Stimulated activated CD4-positive, alpha-beta T cell treated with anti-CD3 and anti-CD28 coated beads, Interleukin-4, amount 100 ng/mL, for 24 hours (primary cell): ENCODE data around the gene SGCA.

Experiments
- DNase-seq: peaks from one replicate; pipeline ENCODE4 v3.0.0-alpha.2; 2020

The SGCA gene

DNA sequence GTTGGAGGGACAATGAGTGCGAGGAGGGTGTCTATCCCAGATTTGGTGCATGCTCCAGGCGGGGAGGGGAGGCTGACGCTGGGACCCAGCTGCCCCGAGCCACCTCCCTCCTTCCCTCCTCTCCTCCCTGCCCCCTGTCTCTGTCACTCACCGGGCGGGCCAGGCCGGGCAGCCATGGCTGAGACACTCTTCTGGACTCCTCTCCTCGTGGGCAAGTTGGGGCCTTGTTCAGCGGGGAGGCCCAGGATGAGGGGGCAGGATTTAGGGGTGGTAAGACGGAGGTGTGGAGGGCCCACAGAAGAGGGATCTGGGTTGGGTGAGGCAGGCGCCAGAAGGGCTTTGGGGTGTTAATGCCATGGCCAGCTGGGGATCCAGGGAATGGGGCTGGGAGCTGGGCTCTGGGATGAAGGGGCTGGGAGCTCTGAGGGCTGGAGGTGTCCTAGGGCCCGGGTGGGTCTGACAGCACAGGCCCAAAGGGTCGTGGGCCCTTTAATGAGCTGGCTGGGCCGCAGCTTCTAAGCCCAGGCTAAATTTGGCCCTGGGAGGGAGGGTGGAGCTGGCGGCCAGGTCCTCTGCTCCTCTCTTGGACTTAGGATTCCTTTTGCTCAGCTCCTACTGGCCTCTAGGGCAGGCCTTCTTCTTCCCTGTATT is at the start of gene SGCA:
TSS of gene SGCA (plus strand) at position 139 of the 651 bp plus-strand sequence. CDS start at position 175, 36 bp downstream.
- DNase-seq = no peak

DNA sequence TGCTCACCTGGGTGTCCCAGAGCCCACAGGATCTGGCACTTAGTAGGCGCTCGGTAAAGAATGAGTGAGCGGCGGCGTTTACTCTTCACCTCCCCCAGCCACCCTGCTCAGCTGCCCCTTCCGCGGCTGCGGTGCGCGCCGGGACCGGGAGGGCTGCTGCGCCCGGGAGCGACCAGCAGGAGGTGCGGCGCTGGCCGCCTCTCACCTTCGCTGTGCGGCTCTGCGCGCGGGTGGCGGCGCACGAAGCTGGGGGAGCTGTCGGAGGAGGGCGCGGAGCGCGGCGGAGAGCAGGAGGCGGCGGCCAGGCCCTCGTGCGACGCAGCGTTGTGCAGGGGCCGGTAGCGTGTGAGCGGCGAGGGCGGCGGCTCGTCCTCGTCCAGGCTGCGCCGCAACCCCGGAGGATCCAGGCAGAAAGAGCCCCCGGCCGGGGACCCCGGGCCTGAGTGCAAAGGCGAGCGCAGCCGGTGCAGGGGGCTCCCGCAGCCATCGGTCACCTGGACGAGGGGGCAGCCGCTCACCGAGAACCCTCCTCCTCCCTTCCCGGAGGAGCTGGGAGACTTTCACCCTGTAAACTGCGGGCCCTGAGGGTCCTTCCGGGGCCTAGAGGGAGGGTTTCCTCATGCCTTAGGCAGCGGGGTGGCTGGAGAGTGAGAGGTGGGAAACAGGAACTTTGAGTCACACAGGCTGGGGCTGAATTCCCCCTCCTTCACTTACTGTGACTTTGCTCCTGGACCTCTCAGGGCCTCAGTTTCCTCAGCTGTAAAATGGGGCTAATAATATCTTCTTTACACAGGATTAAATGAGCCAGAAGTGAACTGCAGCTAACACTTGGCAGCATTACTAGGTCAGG is 48.4 kb upstream of the SGCA start:
- peak; percentile 60 for DNase-seq

DNA sequence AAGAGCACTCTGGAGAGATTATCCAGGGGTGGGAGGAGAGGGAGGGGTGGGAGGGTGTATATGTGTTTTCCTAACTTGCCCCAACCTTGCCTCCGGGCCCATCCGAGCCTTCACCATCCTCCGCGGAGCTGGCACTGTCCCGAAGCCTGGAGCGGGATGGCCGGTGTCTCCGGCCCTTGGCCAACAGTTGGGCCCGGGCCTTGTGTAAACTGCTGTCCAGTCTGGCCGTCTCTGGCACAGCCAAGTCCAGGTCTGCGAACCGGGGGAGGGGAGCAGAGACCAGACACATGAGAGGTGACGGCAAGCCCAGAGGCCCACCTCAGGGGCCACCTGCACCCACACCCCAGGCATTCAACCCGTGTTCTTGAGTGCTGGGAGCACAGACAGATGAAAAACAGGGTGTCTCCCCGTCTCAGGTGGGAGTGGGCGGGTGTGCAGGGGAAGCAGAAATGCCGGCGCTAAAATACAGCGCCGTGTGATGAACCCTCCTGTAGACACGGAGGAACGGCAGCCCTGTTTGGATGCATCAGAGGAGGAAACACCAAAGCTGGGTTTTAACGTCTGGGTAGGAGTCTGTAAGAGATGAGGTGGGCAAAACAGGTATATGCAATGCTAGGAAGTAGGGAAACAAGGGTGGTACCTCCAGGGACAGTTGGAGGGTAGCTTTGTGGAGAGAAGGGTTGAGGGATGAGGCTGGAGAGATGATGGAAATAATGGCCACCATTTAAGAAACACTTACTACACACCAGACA is 47.6 kb upstream of the SGCA start:
- no peak for DNase-seq

DNA sequence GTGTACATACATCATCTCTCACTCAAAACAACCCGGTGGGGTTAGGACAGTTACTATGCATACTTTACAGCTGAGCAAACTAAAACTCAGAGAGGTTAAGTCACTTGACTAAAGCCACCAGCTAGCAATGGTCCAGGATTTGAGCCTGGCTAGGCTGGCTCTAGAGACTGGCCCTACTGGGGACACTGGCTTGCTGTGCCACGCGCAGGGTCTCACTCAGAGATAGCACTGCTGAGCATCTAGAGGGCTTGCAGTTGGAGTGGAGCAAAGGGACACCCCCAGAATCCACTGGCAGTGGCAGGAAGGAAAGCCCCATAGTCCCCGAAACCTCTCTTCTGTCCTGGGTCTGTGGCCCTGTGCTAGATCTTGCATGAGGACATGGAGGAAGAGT is 47.0 kb upstream of the SGCA start:
- no peak for DNase-seq

DNA sequence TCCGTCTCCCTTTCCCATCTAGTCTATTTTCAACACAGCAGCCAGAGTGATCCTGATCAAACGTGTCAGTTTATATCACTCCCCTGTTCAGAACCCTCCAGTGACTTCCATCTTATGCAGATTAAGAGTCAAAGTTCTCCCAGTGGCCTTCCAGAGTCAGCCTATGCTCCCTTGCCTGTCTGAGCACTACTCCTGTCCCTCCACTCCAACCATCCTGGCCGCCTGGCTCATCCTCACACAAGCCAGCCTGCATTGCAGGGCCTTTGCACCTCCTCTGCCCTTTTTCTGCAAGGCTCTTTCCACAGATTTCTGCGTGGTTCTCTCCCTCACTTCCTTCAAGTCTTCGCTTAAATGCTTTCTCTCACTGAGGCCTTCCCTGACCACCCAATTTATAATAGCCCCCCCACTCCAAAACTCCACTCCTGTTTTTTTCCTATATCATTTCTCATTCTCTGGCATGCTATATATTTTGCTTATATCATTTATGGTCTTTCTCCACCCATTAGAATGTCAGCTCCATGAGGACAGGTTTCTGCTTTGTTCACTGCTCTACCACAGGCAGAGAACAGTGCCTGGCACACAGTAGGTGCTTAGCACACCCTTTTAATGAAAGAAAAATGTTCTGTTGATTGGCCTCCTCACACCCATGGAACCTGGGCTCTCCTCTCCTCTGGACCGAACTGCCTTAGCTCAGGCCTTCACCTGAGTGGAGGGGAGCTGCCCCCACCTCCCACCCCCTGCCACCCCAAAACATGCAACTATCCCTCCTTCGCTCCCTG is 45.1 kb upstream of the SGCA start:
- no peak for DNase-seq

DNA sequence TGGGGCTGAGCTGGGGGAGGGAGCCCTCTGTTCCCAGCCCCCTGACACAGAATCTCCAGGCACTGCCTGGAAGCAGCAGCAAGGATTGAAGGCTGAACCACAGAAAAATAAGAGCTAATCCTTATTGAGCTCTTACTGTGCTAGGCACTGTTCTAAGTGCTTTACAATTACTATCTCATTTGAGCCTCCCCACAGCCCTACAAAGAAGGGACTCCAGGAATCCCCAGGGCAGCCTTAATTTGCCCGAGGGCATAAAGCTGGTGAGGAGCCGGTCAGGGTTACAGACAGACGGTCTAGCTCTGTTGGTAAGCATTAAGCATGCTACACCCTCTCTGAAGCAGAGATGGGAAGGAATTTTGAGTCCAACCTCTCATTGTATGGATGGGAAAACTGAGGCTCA is 42.9 kb upstream of the SGCA start:
- DNase-seq = no peak

DNA sequence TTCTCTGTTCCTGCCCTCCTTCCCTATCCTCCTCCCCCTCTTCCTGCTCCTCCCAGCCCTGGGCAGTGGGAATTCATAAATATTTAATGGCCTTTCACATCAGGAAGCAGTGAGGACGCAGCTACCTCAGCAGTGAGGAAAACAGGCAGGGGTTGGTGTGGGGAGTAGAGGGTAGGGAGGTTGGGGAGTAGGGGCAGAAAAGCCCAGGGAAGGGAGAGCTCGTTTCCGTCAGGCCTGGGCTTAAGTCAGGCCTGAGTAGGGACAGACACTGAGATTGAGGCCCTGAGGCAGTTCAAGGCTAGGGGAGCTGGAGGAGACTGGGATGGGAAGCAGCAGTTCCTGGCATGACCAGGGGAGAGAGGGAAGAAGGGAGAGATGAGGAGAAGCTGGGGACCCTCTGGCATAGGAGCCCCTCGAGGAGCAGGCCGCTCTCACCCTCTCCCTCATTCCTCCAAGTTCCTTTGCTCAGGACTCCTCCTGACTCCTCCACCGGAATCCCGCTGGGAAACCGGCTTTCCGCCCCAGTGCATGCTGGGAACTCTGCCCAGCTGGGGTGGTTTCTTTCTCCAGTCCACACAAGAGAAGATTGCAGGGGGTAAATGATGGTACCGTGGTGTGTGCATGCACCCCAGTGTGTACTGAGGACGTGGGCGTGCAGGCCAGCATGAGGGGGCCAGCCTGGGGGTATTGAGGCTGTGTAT is 42.0 kb upstream of the SGCA start:
- DNase-seq = no peak

DNA sequence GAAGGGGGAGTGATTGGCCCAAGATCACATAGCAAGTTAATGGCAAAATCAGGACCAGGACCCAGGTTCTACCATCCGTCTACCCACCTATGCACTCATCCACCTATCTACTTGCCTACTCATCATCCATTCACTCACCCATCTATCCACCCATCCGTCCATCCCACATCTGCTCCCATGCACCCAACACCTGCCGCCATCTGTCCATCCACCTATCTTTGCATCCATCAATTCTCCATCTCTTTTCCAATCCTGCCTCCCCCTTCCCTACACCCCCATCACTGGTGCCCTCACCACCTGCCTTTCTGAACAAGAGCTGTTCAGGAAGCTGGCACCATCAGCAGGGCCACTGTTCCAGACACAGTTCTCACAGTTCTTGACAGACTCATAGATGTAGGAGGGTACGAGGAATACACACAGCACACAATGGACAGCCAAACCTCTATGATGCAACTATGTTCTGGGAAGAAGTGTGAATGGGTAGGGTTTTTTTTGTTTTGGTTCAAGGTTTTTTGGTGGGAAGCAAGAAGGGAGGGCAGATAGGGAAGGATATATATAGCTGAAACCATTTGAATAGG is 40.3 kb upstream of the SGCA start:
- no peak for DNase-seq

DNA sequence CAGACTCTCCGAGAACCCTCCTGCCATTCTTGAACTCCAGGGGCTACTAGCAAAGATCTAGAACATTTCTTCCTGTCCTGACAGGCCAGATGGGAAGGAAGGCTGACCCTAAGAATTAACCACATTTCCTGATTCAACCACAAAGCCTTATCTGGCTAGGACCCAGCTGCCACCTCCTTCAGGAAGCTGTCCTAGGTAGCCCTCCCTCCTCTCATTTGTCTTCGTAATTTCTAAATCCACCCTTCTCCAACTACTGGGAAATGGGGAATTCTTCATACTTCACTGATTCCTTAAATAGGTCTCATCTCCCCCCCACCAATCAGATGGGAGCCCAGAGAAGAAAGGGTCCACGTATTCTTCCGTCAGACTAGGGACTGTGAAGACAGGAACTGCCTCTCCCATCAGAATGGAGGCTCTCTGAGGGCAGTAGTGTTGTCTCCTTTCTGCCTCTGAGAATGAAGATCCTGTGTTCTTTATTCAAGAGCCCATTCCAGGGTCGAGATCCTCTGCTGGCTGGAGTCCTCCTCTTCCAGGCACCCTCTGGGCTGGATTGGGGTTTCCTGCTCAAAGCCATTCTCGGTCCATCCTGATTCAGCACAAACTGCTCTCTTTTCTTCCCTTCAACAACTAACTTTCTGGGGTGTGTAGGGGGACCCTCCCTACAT is 38.0 kb upstream of the SGCA start:
- no peak for DNase-seq

DNA sequence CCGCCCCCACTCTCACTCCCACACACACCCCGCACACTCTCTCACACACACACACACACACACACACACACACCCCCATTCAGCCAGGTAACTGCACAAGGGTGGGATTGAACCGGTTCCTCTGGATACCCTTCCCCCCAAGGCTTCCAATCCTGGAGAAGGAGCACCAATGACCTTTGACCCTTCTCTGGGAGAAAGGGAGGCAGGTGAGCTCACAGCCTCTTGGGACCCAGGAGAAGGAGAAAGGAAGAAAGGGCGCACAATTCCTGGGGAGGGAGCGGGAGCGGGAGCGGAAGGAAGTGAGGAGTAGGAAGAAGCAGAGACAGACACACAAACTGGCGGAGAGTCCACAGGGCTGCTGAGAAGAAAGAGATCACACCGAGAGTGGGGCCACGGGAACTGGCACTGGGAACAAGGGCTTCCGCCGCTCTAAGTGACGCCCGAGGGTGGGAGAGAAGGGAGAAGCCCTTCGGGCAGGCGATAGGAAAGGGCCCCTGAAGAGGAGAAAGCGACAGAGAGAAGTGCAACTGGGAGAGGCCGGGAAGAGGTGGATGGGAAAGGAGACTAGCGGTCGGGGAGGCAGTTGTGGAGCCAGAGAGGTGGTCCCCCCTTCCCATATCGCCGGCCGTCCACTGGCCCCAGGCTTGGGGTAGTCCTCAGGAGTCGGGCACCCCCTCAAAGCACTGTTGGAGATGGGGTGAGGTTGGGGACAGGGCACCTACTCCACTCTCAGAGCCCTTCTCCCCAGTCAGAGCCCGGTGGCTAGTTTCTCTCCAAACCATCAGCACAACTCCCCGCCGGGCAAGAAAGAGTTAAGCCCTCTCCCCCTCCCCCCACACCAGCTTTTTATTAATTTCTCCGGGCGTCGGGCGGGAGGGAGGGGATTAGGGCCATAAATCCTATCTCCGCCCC is 37.1 kb upstream of the SGCA start:
- DNase-seq = no peak

DNA sequence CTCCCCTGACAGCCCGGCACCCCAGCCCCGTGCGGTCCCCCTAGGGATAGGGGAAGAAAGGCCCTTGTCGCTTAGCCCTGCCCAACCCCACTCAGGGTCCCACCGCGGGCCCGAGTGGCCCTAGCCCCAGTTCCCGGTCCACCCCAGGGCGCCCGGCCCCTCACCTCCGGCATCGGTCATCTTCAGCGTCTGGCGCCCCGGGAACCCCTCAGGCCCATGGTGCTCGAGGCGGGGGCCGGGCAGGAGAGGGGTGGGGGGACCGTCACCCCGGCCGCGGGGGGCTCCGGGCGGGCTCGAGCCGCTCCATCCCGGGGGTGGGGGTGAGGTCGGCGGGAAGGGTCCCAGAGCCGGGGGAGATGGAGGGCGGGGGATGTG is 36.5 kb upstream of the SGCA start:
- DNase-seq = no peak

DNA sequence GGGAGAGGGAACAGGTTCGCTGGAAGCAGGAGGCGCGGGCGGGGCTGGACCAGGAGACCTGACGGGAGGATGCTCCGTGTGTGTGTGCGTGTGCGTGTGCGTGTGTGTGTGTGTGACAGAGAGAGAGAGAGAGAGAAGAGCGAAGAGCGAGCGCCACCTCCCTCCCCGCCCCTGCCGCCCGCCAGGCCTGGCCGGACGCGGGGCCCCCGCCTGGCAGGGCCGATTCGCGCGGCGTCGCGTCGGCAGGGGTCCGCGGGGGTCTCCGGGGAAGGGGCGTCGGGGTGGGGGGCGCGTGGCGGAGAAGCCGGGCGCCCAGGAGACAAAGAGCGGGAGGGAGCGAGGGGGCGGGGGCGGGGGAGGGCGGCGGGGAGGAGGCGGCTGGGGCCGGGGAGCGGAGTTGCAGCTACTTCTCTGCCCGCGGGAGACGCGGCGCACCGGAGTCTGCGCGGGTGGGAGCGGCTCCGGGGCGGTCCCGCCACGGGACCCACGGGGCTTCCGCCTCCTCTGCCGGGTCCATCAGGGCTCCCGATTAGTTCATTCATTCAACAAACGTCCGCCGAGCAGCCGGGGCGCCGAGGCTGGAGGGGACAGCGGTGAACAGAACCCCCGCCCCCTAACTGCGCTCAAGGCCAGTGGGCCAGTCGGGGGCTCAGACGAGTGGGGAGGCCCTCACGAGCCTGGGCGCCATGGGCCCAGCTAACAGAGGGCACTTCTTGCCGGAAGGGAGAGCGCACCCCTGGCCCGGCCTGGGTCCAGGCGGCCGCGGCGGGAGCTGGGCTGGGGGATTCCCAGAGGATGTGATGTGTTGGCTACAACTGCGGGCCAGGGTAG is 35.9 kb upstream of the SGCA start, which contains the start of gene SAMD14:
TSS of gene SAMD14 (minus strand) at position 433 of the 831 bp plus-strand sequence. CDS start 5,201 bp downstream, outside the sequence.
- DNase-seq = peak; percentile 33

DNA sequence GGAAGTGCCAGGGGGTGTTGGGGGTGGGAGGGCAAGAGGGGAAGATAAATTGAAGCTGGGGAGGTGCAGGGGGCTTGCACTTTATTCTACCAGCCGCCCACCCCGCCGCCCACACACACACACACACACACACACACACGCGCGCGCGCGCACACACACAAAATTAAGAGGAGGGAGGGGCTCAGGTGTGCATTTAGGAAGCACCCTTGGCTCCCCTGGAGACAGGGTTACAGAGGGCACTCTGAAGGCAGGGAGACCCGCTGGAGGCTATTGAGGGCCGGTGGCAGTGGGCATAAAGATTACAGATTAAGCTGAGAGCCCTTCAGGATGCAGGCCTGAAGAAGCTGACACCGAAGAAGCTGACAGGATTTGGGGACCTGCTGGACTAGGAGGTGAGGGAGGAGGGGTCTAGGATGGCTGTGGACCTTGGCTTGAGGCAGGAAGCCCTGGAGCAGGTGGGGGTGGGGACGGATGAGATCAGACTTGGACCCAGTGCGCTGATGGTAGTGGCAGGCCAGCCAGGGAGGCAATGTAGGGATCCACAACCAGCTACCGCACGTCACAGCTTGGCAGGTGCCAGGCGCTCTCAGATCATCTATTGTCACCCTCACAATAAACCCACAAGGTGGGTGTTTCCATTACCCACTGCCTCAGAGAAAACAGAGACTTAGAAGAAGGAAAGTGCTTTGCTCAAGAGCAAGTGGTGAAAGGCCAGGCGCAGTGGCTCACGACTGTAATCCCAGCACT is 35.1 kb upstream of the SGCA start:
- no peak for DNase-seq

DNA sequence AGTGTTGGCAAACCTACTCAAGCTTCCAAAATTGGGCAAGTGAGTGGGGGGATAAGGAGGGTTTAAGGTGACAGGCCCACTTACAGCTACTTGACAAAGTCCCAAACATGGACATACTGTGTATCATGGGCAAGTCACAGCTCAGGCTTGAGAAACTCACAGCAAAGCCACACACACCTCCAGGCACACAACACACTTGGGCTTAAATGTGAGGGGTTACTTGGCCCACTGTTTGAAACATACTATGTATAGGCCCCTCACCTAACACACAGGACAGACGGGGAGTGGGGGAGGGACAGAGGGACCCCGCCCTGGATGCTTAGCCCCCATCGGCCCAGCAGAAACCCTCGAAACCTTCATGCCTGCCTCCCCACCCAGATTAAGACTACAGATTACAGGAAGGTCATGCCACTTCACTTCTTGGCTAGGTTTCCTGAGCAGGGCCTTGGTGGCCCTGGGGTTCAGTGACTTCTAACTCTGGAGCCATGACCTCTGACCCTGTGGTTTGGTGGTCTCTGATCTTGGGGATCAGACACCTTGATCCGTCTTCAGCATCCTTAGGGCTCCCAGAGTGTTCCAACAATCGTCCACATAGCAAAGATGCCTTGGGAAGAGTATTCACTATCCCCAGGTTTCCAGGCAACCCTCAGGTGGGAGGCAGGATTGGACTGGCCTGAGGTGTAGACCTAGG is 33.6 kb upstream of the SGCA start:
- no peak for DNase-seq

DNA sequence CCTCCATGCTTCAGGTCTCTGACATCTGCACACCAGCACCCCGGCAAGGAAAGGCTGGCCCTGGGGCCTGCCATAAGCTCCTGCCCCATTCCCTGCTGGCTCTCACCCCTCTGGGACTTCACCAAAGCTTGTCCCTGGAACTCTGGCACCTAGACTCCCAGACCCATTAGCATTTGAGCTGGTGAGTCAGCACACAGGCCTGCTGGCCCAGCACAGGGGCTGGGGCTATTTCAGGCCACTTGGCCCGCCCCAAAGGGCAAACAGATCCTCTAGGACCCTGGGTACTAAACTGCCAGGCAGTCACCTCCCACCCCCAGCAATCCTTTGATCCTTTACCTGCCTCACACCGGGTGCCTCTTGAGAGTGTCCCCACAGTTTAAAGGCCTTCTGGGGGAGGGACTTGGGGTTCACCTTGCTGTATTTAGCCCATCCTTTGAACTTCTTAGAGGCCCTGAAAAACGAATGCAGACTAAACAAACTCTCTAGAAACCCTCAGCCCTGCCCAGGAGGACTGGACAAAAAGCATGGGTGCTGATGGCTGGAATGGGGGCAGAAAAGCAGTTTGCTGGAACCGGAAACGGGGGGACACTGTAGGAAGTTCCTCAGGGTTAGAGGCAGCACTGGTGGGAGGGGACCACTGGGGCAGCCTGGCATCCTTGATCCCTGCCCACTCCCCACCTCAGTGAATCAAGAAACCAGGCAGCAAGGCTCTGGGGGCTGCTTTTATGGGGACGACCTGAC is 32.6 kb upstream of the SGCA start:
- no peak for DNase-seq

DNA sequence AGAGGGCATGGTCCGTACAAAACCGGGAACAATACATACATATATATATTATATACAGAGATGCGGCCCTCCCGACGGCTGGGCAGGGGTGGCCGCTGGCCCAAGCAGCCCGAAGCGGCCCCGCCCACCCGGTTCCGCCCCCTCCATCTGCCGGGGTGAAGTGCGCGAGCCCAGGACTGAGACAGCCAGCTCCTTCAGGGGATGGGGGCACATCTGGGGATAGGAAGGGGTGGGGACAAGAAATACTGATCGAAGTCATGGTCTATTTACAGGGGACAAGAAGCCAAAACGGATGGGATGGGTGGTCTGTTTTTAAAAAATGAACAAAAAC is 32.1 kb upstream of the SGCA start:
- no peak for DNase-seq
